ENCODE data around the gene TMEM9.

The TMEM9 gene

GRCh38 chr1:201126463-201126831 is 27.8 kb downstream of the TMEM9 start:
- DNase-seq: no peak

DNA sequence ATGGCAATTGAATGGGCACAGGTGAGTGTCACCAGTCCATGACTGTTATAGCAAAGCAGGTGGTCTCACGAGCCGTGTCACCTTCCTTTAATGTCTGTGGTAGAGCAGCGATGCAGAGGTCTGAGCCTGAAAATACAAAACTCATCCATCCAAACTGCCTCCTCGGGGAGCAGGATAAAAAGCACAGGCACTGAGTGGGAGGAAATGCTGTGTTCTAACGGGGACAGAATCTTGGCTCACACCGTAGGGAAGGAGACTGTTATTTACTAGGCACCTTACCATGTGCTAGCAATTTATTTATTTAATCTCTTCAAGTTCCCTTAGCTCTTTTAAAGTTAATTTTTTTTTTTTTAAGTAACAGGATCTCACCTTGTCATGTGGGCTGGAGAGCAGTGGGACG is 28.5 kb downstream of the TMEM9 start:
- no peak for DNase-seq

DNA sequence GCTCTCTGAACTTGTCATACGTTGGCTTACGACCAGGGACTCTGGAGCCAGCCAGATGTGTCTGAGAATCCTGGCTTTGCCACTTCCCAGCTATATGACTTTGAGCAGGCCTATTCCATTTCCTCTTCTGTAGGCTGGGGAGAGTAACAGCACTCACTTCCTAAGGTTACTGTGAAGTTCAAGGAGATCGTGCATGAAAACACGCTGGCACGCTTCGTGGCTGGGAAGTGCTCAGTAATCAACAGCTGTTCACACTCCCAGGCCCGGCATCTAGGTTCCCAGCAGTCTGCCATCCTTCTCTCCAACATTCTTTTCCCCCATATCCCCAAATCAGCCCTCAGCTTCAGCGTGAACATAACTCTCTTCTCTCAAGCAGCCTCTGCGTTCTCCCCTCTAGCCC is 29.3 kb downstream of the TMEM9 start:
- no peak for DNase-seq

- no peak for DNase-seq
Observed at GRCh38 chr1:201123866-201124265, 30.4 kb downstream of the TMEM9 start.

GRCh38 chr1:201122321-201122957 is 31.8 kb downstream of the TMEM9 start:
- DNase-seq: no peak

- peak; percentile 38 for DNase-seq
Observed at GRCh38 chr1:201119206-201120197, 34.8 kb downstream of the TMEM9 start.

DNA sequence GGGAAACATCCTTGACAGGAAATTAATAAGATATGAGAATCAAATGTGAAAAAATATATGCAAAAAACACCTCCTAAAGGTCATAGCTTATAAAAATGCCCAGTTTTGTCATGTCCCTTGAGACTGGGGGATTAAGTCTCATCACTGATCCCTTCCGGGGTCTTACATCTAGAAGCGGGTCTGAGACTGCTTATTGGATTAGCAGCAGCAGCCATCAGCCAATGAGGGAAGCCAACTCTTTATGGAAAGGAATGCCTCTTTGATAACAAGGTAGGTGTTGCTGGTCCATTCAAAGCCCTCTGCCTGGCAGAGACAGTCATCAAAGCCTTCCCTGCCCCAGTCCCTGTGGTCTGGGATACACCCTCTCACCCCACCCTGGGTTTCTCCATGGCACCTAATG is 38.2 kb downstream of the TMEM9 start:
- DNase-seq: no peak

DNA sequence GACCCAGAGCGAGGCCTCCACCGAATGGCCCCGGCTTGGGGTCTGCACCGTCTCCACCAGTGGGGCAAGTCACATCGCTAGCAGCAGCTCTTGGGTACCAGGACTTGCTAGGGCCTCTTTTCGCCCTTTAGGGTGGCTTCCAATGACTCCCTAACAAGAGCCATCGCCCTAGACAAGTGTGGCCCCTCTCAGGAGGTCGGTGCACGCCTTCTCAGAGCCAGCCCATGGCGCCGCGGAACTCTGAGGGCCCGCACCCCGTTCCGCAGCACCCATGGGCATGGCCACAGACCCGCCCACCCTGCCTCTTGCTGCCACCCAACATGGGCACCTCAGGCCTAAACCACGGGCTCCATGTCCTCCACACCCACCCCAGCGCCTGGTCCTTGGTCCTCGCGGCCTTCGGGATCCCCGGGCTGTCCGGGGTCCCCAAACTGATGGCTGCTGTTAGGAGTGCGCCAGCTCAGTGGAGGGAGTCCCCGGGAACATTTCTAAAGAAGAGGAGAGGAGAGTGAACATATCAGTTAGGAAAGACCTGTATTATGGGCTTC is 38.8 kb downstream of the TMEM9 start:
- DNase-seq: no peak

DNA sequence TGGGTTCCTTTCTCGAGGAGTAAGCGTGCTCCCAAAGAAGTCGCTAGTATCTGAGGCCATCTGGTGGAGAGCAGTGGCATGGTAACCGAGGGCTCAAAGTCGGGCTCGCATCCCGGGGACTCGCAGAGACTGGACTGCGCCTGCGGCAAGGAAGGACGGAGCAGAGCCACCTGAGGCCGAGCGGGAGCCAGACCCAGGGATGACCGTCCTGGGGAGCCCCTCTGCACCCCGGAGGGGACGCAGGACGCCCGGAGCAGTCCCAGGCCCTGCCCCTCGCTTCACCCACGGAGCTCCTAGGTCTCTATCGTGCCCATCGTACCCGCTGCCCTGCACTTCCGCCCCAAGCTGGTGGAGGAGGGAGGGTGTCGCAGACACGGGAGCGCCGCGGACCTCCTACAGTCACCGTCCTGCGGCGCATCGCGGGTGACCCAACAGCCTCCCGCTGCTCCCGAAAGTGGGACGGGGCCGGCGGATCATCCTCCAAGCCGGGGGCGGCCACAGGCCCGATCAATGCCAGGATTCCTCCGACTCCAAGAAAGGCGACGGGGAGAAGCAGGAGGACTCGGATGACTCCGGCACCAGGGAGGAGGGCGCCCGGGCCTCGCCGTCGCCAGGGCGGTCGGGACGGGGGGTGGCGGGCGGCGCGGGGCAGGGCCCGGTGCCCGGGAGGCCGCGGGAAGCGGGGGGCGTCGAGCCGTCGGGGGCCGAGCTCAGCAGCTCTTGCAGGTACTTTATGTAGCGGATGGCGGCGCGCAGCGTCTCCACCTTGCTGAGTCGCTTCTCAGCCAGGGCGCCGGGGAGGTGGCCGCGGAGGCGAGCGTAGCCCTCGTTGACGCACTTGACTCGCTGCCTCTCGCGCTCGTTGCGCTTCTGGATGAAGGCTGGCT is 39.8 kb downstream of the TMEM9 start:
- peak; percentile 53 for DNase-seq

DNA sequence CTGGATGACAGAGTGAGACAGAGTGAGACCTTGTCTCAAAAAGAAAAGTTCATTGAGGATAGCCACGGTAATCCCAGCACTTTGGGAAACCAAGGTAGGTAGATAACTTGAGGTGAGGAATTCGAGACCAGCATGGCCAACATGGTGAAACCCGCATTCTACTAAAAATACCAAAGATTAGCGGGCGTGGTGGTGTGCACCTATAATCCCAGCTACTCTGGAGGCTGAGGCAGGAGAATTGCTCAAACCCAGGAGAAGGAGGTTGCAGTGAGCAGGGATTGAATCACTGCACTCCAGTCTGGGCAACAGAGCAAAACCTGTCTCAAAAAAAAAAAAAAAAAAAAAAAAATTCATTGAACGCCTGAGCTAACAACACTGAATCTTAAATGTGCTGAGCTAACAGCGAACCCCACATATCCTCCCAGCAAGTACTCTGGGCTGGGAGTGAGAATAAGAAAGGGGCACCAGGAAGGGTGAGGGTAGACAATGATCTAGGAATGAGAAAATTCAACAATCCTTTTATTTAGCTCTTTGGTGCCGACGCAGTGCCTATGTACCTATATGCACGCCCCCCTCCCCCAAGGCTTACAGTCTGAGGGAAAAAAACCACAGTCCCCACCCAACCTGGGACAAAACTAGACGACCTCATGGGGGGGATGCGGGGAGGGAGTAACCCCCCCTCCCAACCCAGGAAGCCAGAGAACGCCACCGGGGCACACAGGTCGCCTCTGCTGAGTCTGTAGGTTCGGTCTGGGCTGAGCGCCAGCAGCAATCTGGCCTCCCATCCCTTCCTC is 40.6 kb downstream of the TMEM9 start:
- DNase-seq: no peak

GRCh38 chr1:201112926-201113325 is 41.3 kb downstream of the TMEM9 start:
- no peak for DNase-seq

- DNase-seq: no peak
Observed at GRCh38 chr1:201112173-201112731, 42.0 kb downstream of the TMEM9 start, which contains the start of gene CACNA1S. Gene CACNA1S, minus strand, starts transcription at chr1:201112426. Its CDS starts 87 bp downstream, at chr1:201112339.

DNA sequence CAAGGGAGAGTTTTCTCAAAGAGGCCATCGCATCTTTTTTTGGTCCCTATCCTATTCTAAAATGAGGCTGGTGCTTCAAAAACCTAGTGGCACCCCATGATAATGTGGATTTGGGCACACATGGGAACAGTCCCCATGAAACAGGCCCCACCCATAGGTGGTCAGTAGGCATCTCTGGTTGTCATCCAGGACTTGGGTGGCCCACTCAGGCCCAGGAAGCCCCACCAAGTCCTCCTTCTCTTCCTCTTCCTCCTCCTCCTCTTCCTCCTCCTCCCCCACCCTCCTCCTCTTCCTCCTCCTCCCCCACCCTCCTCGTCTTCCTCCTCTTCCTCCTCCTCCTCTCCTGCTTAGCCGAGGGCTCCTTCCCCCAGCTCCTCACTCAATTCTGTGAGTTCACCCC is 42.6 kb downstream of the TMEM9 start:
- DNase-seq: no peak

- DNase-seq: no peak
Observed at GRCh38 chr1:201111156-201111555, 43.1 kb downstream of the TMEM9 start.

GRCh38 chr1:201110616-201111015 is 43.7 kb downstream of the TMEM9 start:
- no peak for DNase-seq

DNA sequence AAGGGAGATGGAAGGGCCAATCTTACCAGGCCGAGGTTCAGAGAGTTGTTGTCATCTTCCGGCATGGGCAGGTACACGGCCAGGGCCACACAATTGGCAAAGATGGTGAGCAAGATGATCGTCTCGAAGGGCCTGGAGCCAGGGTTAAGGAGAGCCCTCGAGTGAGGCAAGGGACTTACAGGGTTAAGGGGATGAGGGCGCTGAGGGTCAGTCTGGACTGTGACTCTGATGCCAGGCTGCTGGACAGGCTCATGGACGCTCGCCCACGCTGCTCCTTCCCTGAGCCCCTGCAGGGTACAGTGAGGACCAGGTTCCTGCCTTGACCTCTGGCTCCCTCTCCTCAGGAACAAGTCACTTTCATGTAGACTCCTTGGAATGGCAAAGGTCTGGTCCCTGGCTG is 44.1 kb downstream of the TMEM9 start:
- DNase-seq: no peak

GRCh38 chr1:201109651-201110050 is 44.6 kb downstream of the TMEM9 start:
- DNase-seq: no peak

DNA sequence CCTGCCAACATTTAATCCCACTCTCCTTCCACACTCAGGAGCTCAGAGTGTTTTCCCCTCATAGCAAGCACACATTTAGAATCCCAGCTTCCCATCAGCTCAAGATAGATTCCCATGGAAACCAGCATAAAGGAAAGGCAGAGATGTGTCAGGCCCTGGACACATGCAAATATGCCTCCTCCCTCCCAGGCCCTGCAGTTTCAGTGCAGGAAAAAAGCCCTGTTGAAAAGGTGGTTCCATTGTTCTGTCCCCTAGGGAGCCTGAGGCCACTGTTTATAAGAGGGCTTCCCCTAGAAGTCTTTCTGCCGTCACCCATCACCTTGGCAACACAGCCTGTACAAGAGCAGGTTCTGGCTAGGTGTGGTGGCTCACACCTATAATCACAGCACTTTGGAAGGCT is 45.7 kb downstream of the TMEM9 start:
- DNase-seq: no peak

- DNase-seq: no peak
Observed at GRCh38 chr1:201105688-201106087, 48.6 kb downstream of the TMEM9 start.

DNA sequence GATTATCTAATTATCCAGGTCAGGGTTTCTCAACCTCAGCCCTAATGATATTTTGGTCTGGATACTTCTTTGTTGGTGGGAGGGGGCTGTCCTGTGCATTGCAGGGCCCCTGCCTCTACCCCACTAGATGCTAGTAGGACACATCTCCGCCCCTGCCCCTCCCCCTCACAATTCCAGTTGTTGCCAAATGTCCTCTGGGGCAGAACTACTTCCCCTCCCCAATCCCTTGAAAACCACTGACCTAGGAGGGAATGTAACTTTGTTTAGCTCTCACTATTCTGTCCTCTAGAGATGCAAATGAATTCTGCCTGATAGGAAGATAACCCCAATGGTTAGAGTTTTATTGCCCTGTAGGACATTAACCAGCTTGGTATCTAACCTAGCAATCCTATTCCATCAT is 50.1 kb downstream of the TMEM9 start:
- DNase-seq: no peak

DNA sequence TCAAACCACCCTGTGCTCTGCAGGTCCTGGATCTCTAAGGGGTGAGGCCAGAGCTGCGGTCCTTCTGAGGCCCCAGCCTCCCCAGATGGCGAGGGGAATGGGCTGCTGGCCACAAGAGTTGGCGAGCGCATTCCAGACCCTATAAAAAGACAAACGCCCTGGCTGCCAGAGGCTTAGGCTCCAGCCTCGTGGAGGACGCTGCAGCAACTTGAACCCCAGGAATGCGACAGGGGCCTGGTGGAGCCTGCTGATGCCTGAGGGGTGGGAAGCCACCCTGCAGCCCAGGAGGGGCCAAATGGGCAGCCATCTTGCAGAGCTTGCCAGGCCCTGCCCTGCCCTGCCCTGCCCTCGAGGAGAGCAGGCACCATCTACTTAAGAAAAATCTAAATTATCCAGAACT is 50.6 kb downstream of the TMEM9 start:
- DNase-seq: no peak

Data from T-helper 9 cell (primary cell).